Left renal cortex interstitium (tissue), 4 donors: ENCODE data around the gene SPOCD1. TPM values are rescaled to one million over a fixed set of nuclear protein-coding genes. Genes with fewer than 3 reads are reported as not detected.
"Not testable (repeated sequence)": the region's sequence is repeated elsewhere in the genome, so short reads cannot be mapped to it uniquely, and the experiment has no call there.

Experiments
- DNase-seq, 4 donors: peaks; one replicate each; pipeline ENCODE4 v3.0.0-alpha.2; 2013; ENCODE audit warnings: low read depth in 4 of 4, low spot score in 2 of 4, missing footprints in 1 of 4
- polyA plus RNA-seq, 4 donors: library from polyadenylated mRNA; unstranded; fragments of 120-200 nt; gene quantifications; one replicate each; pipeline ENCODE4 v1.2.1, GENCODE V29; 2013; ENCODE audit not compliant: insufficient read length in 4 of 4

Gene SPOCD1
- polyA plus RNA-seq, 4 donors = 0.25 to 0.62 (median 0.28) TPM

- DNase-seq = no peak
Observed at GRCh38 chr1:31830511-31830910, 14.7 kb upstream of the SPOCD1 start.

- DNase-seq = no peak
Observed at GRCh38 chr1:31830065-31830464, 14.2 kb upstream of the SPOCD1 start.

- no peak for DNase-seq
Observed at GRCh38 chr1:31828926-31829690, 13.3 kb upstream of the SPOCD1 start.

GRCh38 chr1:31828341-31828740, 12.5 kb upstream of the SPOCD1 start:
- no peak for DNase-seq

GRCh38 chr1:31823780-31824179, 8.0 kb upstream of the SPOCD1 start:
- no peak for DNase-seq

GRCh38 chr1:31822766-31823165, 6.9 kb upstream of the SPOCD1 start:
- no peak for DNase-seq

- DNase-seq = not testable (repeated sequence)
Observed at GRCh38 chr1:31820196-31820595, 4.4 kb upstream of the SPOCD1 start.

- no peak for DNase-seq
Observed at GRCh38 chr1:31818206-31818605, 2.4 kb upstream of the SPOCD1 start.

GRCh38 chr1:31816947-31817346, 1.1 kb upstream of the SPOCD1 start:
- not testable (repeated sequence) for DNase-seq

GRCh38 chr1:31816501-31816900, 679 bp upstream of the SPOCD1 start:
- not testable (repeated sequence) for DNase-seq

- DNase-seq = no peak
Observed at GRCh38 chr1:31815307-31815645, 546 bp downstream of the SPOCD1 start.

- no peak for DNase-seq
Observed at GRCh38 chr1:31814631-31815306, 1.1 kb downstream of the SPOCD1 start.

GRCh38 chr1:31814041-31814511, 1.7 kb downstream of the SPOCD1 start:
- DNase-seq = no peak

GRCh38 chr1:31812158-31812829, 3.5 kb downstream of the SPOCD1 start:
- DNase-seq = no peak

- peak in 3 of 4 donors; percentile 19 to 46 (median 36) for DNase-seq
Observed at GRCh38 chr1:31811605-31812004, 4.2 kb downstream of the SPOCD1 start.

GRCh38 chr1:31809698-31810097, 6.1 kb downstream of the SPOCD1 start:
- no peak for DNase-seq

- DNase-seq = no peak
Observed at GRCh38 chr1:31807273-31808048, 8.4 kb downstream of the SPOCD1 start.

- DNase-seq = no peak
Observed at GRCh38 chr1:31805318-31805717, 10.5 kb downstream of the SPOCD1 start.

GRCh38 chr1:31804098-31804497, 11.7 kb downstream of the SPOCD1 start:
- DNase-seq = no peak

GRCh38 chr1:31803610-31804009, 12.2 kb downstream of the SPOCD1 start:
- DNase-seq = no peak
